ENCODE measurements around the gene SLC41A1. TPM values are rescaled to one million over a fixed set of nuclear protein-coding genes. Genes with fewer than 3 reads are reported as not detected.

SLC41A1 gene
- total and polyA plus RNA-seq, 2 experiments from 2014 or later = 15.3 to 16.8 TPM

DNA sequence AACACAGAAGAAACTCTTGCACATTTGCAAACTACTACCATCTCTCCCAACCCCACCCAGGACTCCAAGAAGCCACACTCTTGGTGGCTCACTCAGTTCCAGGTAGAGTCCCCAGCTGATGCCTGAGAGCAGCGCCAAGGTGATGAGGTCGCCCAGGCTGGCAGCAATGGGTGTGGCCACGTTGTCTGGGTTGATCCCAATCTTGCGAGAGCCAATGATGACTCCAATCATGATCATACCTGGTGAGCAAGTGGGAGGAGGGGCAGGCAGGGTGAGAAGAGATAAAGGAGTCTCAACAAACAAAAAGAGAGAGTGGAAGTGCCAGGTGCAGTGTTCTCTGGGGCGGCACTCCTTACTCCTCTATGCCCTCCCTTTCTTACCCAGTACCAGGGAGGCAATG is 14.4 kb downstream of the SLC41A1 start:
- TF ChIP-seq EZH2 (IDR thresholded peaks at IDR 0.05; ENCODE audit: borderline replicate concordance) (no peak), EZH2phosphoT487 (IDR thresholded peaks at IDR 0.05; ENCODE audit: low read depth, severe bottlenecking, unreplicated experiment) (no peak)
- TF ChIP-seq, protein P1, sequence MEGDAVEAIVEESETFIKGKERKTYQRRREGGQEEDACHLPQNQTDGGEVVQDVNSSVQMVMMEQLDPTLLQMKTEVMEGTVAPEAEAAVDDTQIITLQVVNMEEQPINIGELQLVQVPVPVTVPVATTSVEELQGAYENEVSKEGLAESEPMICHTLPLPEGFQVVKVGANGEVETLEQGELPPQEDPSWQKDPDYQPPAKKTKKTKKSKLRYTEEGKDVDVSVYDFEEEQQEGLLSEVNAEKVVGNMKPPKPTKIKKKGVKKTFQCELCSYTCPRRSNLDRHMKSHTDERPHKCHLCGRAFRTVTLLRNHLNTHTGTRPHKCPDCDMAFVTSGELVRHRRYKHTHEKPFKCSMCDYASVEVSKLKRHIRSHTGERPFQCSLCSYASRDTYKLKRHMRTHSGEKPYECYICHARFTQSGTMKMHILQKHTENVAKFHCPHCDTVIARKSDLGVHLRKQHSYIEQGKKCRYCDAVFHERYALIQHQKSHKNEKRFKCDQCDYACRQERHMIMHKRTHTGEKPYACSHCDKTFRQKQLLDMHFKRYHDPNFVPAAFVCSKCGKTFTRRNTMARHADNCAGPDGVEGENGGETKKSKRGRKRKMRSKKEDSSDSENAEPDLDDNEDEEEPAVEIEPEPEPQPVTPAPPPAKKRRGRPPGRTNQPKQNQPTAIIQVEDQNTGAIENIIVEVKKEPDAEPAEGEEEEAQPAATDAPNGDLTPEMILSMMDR (IDR thresholded peaks at IDR 0.05; ENCODE audit: poor library complexity) = no peak
- H3K27ac ChIP-seq = no peak overlapping the region
- H4K20me1 ChIP-seq (ENCODE audit: insufficient read depth, poor library complexity, severe bottlenecking) = no peaks in the 10 kb centered on the region
- no peak overlapping the region for H3K4me2 ChIP-seq
- H3K4me1 ChIP-seq (ENCODE audit: insufficient read depth) = peaks cover 6% of the 10 kb centered on the region
- no peaks in the 10 kb centered on the region for H3K9me3 ChIP-seq (ENCODE audit: low read depth)
- H3K79me2 ChIP-seq = no peaks in the 10 kb centered on the region
- H3K4me3 ChIP-seq = no peak overlapping the region
- H3K9me2 ChIP-seq (replicated peaks; ENCODE audit: insufficient read depth) = no peaks in the 10 kb centered on the region
- DNase-seq (ENCODE audit: low spot score) = no peak
- no peaks in the 10 kb centered on the region for H3K27me3 ChIP-seq
- H2AFZ ChIP-seq = no peak overlapping the region
- 88% methylated on average over 5 of the region's 5 CpGs for WGBS (ENCODE audit: low lambda C conversion rate, missing lambda C conversion rate)
- H3K36me3 ChIP-seq (replicated peaks; ENCODE audit: insufficient read depth, low read depth) = no peaks in the 10 kb centered on the region

DNA sequence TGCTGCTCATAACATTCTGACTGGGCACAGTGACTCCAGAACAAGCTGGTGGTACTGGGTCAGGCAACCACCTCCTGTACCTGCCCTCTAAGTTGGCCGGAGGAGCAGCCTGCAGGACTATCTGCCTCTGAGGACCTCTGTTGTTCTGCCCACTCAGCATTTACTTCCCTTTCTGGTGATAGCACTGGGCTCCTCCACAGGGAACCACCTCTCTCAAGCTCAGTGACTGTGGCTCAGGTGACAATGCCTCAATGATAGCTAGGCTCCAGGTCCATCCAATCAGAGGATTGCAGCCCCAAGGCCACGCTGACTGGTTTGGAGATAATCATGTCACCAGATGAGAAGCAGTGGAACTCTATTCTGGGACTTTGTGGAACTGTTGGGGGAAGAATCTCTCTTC is 15.8 kb downstream of the SLC41A1 start:
- Histone ChIP-seq H4K20me1 (ENCODE audit: insufficient read depth, poor library complexity, severe bottlenecking) (no peaks in the 10 kb centered on the region), H3K4me2 (no peak overlapping the region), H3K9me3 (ENCODE audit: low read depth) (no peaks in the 10 kb centered on the region), H3K79me2 (no peaks in the 10 kb centered on the region), H2AFZ (no peak overlapping the region), H3K4me3 (no peak overlapping the region), H3K36me3 (replicated peaks; ENCODE audit: insufficient read depth, low read depth) (no peaks in the 10 kb centered on the region), H3K27me3 (no peaks in the 10 kb centered on the region), H3K4me1 (ENCODE audit: insufficient read depth) (peaks cover 6% of the 10 kb centered on the region), H3K9me2 (replicated peaks; ENCODE audit: insufficient read depth) (no peaks in the 10 kb centered on the region), H3K27ac (no peak overlapping the region)
- TF ChIP-seq, protein P1 (IDR thresholded peaks at IDR 0.05; ENCODE audit: poor library complexity) = no peak
- no peak for TF ChIP-seq EZH2 (IDR thresholded peaks at IDR 0.05; ENCODE audit: borderline replicate concordance)
- TF ChIP-seq EZH2phosphoT487 (IDR thresholded peaks at IDR 0.05; ENCODE audit: low read depth, severe bottlenecking, unreplicated experiment) = no peak
- 85% methylated on average over 2 of the region's 2 CpGs for WGBS (ENCODE audit: low lambda C conversion rate, missing lambda C conversion rate)
- no peak for DNase-seq (ENCODE audit: low spot score)

DNA sequence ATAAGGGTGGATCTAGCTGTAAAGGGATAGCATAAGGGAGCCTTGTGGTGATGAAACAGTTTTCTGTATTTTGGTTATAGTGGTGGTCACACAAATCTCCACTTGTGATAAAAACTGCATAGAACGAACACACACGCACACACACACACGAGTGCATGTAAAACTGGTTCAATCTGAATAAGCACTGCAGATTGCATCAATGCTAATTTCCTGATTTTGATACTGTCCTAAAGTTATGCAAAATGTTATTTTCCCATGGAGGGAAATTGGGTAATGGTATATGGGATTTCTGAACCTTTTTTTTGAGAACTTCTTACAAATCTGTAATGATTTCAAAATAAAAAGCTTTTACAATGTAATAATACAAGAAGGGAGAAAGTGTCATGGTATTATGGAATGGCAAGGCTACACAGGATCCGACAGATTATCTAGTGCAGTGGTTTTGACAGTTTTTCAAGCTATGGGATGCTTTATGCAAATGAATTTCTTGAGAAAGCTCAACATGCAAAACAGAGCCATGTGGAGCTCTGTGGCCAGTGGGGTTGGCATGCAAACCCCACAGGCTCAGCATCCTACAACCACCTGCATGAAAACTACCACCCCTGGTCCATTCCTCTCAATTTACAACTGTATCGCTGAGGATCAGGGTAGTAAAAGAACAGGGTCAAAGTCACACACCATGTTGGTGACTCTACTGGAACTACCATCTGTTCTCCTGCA is 18.8 kb downstream of the SLC41A1 start:
- Histone ChIP-seq H3K36me3 (replicated peaks; ENCODE audit: insufficient read depth, low read depth) (no peaks in the 10 kb centered on the region), H3K4me1 (ENCODE audit: insufficient read depth) (no peaks in the 10 kb centered on the region), H3K9me2 (replicated peaks; ENCODE audit: insufficient read depth) (no peaks in the 10 kb centered on the region), H4K20me1 (ENCODE audit: insufficient read depth, poor library complexity, severe bottlenecking) (no peaks in the 10 kb centered on the region), H3K27ac (no peak overlapping the region), H3K4me3 (no peak overlapping the region), H3K4me2 (no peak overlapping the region), H2AFZ (no peak overlapping the region), H3K79me2 (no peaks in the 10 kb centered on the region), H3K27me3 (no peaks in the 10 kb centered on the region), H3K9me3 (ENCODE audit: low read depth) (no peaks in the 10 kb centered on the region)
- 73% methylated on average over 5 of the region's 5 CpGs for WGBS (ENCODE audit: low lambda C conversion rate, missing lambda C conversion rate)
- DNase-seq (ENCODE audit: low spot score) = no peak
- TF ChIP-seq EZH2 (IDR thresholded peaks at IDR 0.05; ENCODE audit: borderline replicate concordance) (no peak), EZH2phosphoT487 (IDR thresholded peaks at IDR 0.05; ENCODE audit: low read depth, severe bottlenecking, unreplicated experiment) (no peak)
- TF ChIP-seq, protein P1 (IDR thresholded peaks at IDR 0.05; ENCODE audit: poor library complexity) = no peak
